ENCODE measurements around the gene GLP2R.

DNA sequence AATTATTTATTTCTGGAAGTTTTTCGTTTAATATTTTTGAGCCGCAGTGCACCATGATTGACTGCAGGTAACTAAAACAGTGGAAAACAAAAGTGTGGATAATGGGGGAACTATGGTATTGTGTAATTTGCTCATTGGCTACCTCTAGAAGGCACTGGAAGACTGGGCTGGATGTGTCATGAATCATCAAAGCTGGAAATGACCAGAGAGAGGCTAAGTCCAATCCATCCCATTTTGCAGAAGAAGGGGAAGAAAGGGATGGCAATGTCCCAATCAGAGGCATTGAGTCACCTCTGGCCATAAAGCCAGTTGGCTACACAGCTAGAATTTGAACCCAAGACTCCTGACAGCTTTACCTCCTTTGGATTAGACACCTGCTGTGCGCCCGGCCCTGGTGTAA is 29.3 kb downstream of the GLP2R start:
- TF ChIP-seq POLR2A (IDR thresholded peaks at IDR 0.05): no peak
- no peak for TF ChIP-seq CTCF (IDR thresholded peaks at IDR 0.05)
- TF ChIP-seq EP300 (IDR thresholded peaks at IDR 0.05): no peak
